SK-N-SH treated with all-trans-retinoic acid at 6 μM for 48 hours (cell line): Measurements from ENCODE around the gene LIN7A.

Experiments used
- CSDC2 ChIP-seq: fragments of 250-450 bp; sonication (Bioruptor Pico); IDR thresholded peaks from 2 replicates; pipeline ENCODE4 v1.5.0; 2020; ENCODE audit warnings: mild to moderate bottlenecking, moderate library complexity
- PATZ1 ChIP-seq: fragments of 250-450 bp; sonication (Bioruptor Pico); IDR thresholded peaks from 2 replicates; pipeline ENCODE4 v1.8.0; 2020; ENCODE audit warnings: mild to moderate bottlenecking, moderate library complexity, borderline replicate concordance
- TSHZ2 ChIP-seq: fragments of 250-450 bp; sonication (Bioruptor Pico); IDR thresholded peaks from 2 replicates; pipeline ENCODE4 v1.5.0; 2020; ENCODE audit warnings: mild to moderate bottlenecking, moderate library complexity
- ZFP30 ChIP-seq: fragments of 450-650 bp; formaldehyde crosslinking; IDR thresholded peaks from 2 replicates; pipeline ENCODE4 v1.5.0; 2022; ENCODE audit warnings: mild to moderate bottlenecking, moderate library complexity

GRCh38 chr12:80924437-80924836, 13.3 kb downstream of the LIN7A start:
- TF ChIP-seq TSHZ2 (CRISPR knock-in tag) (no peak), PATZ1 (CRISPR knock-in tag) (no peak), CSDC2 (no peak), ZFP30 (no peak)
